ENCODE measurements around the gene GJB4.

The GJB4 gene

GRCh38 chr1:34792868-34793727 lies 33.6 kb downstream of the GJB4 start, which contains the start of gene GJA4:
Gene GJA4, plus strand, starts transcription at chr1:34792999. Its CDS starts 1,215 bp downstream, at chr1:34794214.
- no peak for TF ChIP-seq CTCF (IDR thresholded peaks at IDR 0.05; ENCODE audit: extremely low read depth, insufficient read depth, missing control alignments)
- DNase-seq (ENCODE audit: low spot score), result no peak
- in situ Hi-C loops (cut with MboI; ENCODE audit: low pct_unique_long_range_greater_than_20kb, low sequenced_read_pairs, unreplicated experiment), result no loop called here

GRCh38 chr1:34794001-34794789 lies 34.7 kb downstream of the GJB4 start:
- DNase-seq (ENCODE audit: low spot score), result no peak
- TF ChIP-seq CTCF (IDR thresholded peaks at IDR 0.05; ENCODE audit: extremely low read depth, insufficient read depth, missing control alignments), result no peak
- in situ Hi-C loops (cut with MboI; ENCODE audit: low pct_unique_long_range_greater_than_20kb, low sequenced_read_pairs, unreplicated experiment), result no loop called here

- DNase-seq (ENCODE audit: low spot score), result no peak
- in situ Hi-C loops (cut with MboI; ENCODE audit: low pct_unique_long_range_greater_than_20kb, low sequenced_read_pairs, unreplicated experiment), result no loop called here
- TF ChIP-seq CTCF (IDR thresholded peaks at IDR 0.05; ENCODE audit: extremely low read depth, insufficient read depth, missing control alignments), result no peak
These were observed 35.2 kb downstream of the GJB4 start for GRCh38 chr1:34794790-34795180.

- TF ChIP-seq CTCF (IDR thresholded peaks at IDR 0.05; ENCODE audit: extremely low read depth, insufficient read depth, missing control alignments), result no peak
- no peak for DNase-seq (ENCODE audit: low spot score)
- in situ Hi-C loops (cut with MboI; ENCODE audit: low pct_unique_long_range_greater_than_20kb, low sequenced_read_pairs, unreplicated experiment), result no loop called here
These were observed 36.4 kb downstream of the GJB4 start for GRCh38 chr1:34795916-34796315.

GRCh38 chr1:34796990-34797389 lies 37.5 kb downstream of the GJB4 start:
- TF ChIP-seq CTCF (IDR thresholded peaks at IDR 0.05; ENCODE audit: extremely low read depth, insufficient read depth, missing control alignments), result no peak
- in situ Hi-C loops (cut with MboI; ENCODE audit: low pct_unique_long_range_greater_than_20kb, low sequenced_read_pairs, unreplicated experiment), result no loop called here
- peak; percentile 64 for DNase-seq (ENCODE audit: low spot score)

GRCh38 chr1:34800214-34800613 lies 40.7 kb downstream of the GJB4 start:
- DNase-seq (ENCODE audit: low spot score), result no peak
- in situ Hi-C loops (cut with MboI; ENCODE audit: low pct_unique_long_range_greater_than_20kb, low sequenced_read_pairs, unreplicated experiment), result no loop called here
- TF ChIP-seq CTCF (IDR thresholded peaks at IDR 0.05; ENCODE audit: extremely low read depth, insufficient read depth, missing control alignments), result no peak
